PFSK-1 (cell line): ENCODE results near the gene OGA.

ENCODE experiments used
- FOXP2 ChIP-seq: optimal IDR thresholded peaks from 2 replicates; pipeline ENCODE3; 2011; ENCODE audit warnings: borderline replicate concordance, control low read depth, inconsistent platforms; ENCODE audit not compliant: insufficient read depth; ENCODE audit errors: extremely low read length, extremely low read depth
- TAF1 ChIP-seq: IDR thresholded peaks from 2 replicates; pipeline ENCODE4 v1.6.1; 2012; ENCODE audit warnings: low read length, control low read depth, borderline replicate concordance; ENCODE audit not compliant: insufficient read depth
- TF ChIP-seq, protein P1 (sequence below), 2 experiments: IDR thresholded peaks; 2 replicates each; pipeline versions ENCODE4 v1.6.1 to v1.8.0; 2011 to 2012; ENCODE audit warnings: low read depth in 2 of 2, low read length in 2 of 2, control low read depth in 1 of 2, inconsistent platforms in 1 of 2, mild to moderate bottlenecking in 1 of 2, moderate library complexity in 1 of 2; ENCODE audit not compliant: insufficient read depth in 1 of 2

DNA sequence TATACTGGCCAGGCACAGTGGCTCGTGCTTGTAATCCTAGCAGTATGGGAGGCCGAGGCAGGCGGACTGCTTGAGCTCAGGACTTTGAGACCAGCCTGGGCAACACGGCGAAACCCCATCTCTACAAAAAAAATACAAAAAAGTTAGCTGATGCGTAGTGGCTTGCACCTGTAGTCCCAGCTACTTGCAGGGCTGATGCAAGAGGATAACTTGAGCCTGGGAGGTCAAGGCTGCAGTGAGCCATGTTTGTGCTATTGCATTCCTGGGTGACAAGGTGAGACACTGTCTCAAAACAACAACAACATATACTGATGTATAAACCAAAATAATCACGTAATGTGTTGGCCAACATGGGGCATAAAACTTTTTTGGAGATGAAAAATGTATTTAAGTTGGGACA, 28.6 kb downstream of the OGA start:
- no peak for TF ChIP-seq FOXP2
- TF ChIP-seq, protein P1, sequence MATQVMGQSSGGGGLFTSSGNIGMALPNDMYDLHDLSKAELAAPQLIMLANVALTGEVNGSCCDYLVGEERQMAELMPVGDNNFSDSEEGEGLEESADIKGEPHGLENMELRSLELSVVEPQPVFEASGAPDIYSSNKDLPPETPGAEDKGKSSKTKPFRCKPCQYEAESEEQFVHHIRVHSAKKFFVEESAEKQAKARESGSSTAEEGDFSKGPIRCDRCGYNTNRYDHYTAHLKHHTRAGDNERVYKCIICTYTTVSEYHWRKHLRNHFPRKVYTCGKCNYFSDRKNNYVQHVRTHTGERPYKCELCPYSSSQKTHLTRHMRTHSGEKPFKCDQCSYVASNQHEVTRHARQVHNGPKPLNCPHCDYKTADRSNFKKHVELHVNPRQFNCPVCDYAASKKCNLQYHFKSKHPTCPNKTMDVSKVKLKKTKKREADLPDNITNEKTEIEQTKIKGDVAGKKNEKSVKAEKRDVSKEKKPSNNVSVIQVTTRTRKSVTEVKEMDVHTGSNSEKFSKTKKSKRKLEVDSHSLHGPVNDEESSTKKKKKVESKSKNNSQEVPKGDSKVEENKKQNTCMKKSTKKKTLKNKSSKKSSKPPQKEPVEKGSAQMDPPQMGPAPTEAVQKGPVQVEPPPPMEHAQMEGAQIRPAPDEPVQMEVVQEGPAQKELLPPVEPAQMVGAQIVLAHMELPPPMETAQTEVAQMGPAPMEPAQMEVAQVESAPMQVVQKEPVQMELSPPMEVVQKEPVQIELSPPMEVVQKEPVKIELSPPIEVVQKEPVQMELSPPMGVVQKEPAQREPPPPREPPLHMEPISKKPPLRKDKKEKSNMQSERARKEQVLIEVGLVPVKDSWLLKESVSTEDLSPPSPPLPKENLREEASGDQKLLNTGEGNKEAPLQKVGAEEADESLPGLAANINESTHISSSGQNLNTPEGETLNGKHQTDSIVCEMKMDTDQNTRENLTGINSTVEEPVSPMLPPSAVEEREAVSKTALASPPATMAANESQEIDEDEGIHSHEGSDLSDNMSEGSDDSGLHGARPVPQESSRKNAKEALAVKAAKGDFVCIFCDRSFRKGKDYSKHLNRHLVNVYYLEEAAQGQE (IDR thresholded peaks at IDR 0.05; ENCODE audit: insufficient read depth in 1 of 2, low read depth in 2 of 2, low read length in 2 of 2) = no peak
- TF ChIP-seq TAF1 = no peak
